Measurements from ENCODE around the gene CLDN19. TPM values are rescaled to one million over a fixed set of nuclear protein-coding genes. Genes with fewer than 3 reads are reported as not detected.

Gene CLDN19
- total and polyA plus RNA-seq, 9 of the 15 experiments (the other 6 are each of a cell fraction or from before 2014, with no cell fraction given): not detected

- Histone ChIP-seq H3K9me1 (ENCODE audit: control insufficient read depth, insufficient read depth, low read length) (no peaks in the 10 kb centered on the region), H3K4me2 (ENCODE audit: insufficient read depth, low read length) (peak overlapping the region; percentile 100), H3K4me3 (peak overlapping the region; percentile 76), H3K9ac (ENCODE audit: insufficient read depth in 1 of 2, low read depth in 2 of 2, low read length in 2 of 2) (peak overlapping the region in 1 of 2 experiments; percentile 69; a peak in 2 of 4 replicates), H4K20me1 (replicated peaks; ENCODE audit: control insufficient read depth, insufficient read depth, low read length) (peaks cover 15% of the 10 kb centered on the region), H3K36me3 (ENCODE audit: control insufficient read depth, insufficient read depth, low read length) (peaks cover 22% of the 10 kb centered on the region; the same call in 2 of the 3 replicates), H3K9me3 (replicated peaks; ENCODE audit: control insufficient read depth, insufficient read depth, low read depth, low read length) (no peaks in the 10 kb centered on the region), H3K4me1 (replicated peaks in 1 of 2; ENCODE audit: control insufficient read depth in 2 of 2, insufficient read depth in 2 of 2, low read length in 2 of 2) (peaks cover 12 to 24% of the 10 kb centered on the region in 2 experiments; a peak in 3 of 5 replicates), H3K27ac (ENCODE audit: extremely low read depth, low read depth, low read length) (peak overlapping the region; percentile 68; the same call in 1 of the 3 replicates), H3K79me2 (ENCODE audit: control insufficient read depth, insufficient read depth, low read length) (peaks cover 55% of the 10 kb centered on the region), H2AFZ (ENCODE audit: low read depth, low read length) (peak overlapping the region; percentile 93; the same call in 1 of the 2 replicates), H3K27me3 (ENCODE audit: control insufficient read depth in 2 of 2, insufficient read depth in 2 of 2, low read length in 2 of 2) (no peaks in the 10 kb centered on the region)
- BruUV-seq (replicated peaks): no TSS peak
- ChIA-PET POLR2A (interaction anchor here (1.0 to 3.5 kb wide), 11 partner anchors 12 to 437 kb away, joined by 3 to 20 read pairs (median 6); partner anchors contain the start of gene YBX1), CTCF (ENCODE audit: low intra/inter-chr PET ratio) (no interaction called here)
- no peak for ATAC-seq
- FAIRE-seq: no peak
- intact Hi-C loops (cut with micrococcal nuclease) (loop anchor here (5.0 kb wide), 3 partner anchors 62 to 83 kb away; partner anchors contain the start of genes YBX1 and ZNF691), in situ Hi-C loops (cut with MboI) (no loop called here)
- WGBS (ENCODE audit: insufficient coverage, low coverage, missing lambda C conversion rate): 13% methylated on average over 7 of the region's 7 CpGs
- DNase-seq (ENCODE audit: extremely low read depth in 1 of 4, low spot score in 3 of 4): no peak
- TF ChIP-seq ZNF695 (CRISPR knock-in tag; IDR thresholded peaks at IDR 0.05): no peak
- TF ChIP-seq E2F1 (CRISPR knock-in tag; IDR thresholded peaks at IDR 0.05): 0 out of 2 replicates have a peak, but pooled peaks have one; percentile 40
- no peak for TF ChIP-seq HDAC1 (IDR thresholded peaks at IDR 0.05)
Measured at GRCh38 chr1:42765269-42765668, 25.2 kb upstream of the CLDN19 start.

- Histone ChIP-seq H3K36me3 (ENCODE audit: control insufficient read depth, insufficient read depth, low read length) (peaks cover 39% of the 10 kb centered on the region), H2AFZ (ENCODE audit: low read depth, low read length) (no peak overlapping the region), H3K27me3 (ENCODE audit: control insufficient read depth in 2 of 2, insufficient read depth in 2 of 2, low read length in 2 of 2) (no peaks in the 10 kb centered on the region), H4K20me1 (replicated peaks; ENCODE audit: control insufficient read depth, insufficient read depth, low read length) (peaks cover 15% of the 10 kb centered on the region), H3K9ac (ENCODE audit: insufficient read depth in 1 of 2, low read depth in 2 of 2, low read length in 2 of 2) (no peak overlapping the region; a peak in 1 of 4 replicates), H3K27ac (ENCODE audit: extremely low read depth, low read depth, low read length) (no peak overlapping the region), H3K4me2 (ENCODE audit: insufficient read depth, low read length) (no peak overlapping the region), H3K79me2 (ENCODE audit: control insufficient read depth, insufficient read depth, low read length) (peaks cover 31% of the 10 kb centered on the region), H3K9me1 (ENCODE audit: control insufficient read depth, insufficient read depth, low read length) (no peaks in the 10 kb centered on the region), H3K9me3 (replicated peaks; ENCODE audit: control insufficient read depth, insufficient read depth, low read depth, low read length) (no peaks in the 10 kb centered on the region), H3K4me1 (replicated peaks in 1 of 2; ENCODE audit: control insufficient read depth in 2 of 2, insufficient read depth in 2 of 2, low read length in 2 of 2) (peaks cover 8 to 22% of the 10 kb centered on the region in 2 experiments; a peak in 3 of 5 replicates), H3K4me3 (no peak overlapping the region)
- FAIRE-seq (no peak), ATAC-seq (no peak), DNase-seq (ENCODE audit: extremely low read depth in 1 of 4, low spot score in 3 of 4) (no peak)
- WGBS (ENCODE audit: insufficient coverage, low coverage, missing lambda C conversion rate): 79% methylated on average over 5 of the region's 5 CpGs
- POLR2A ChIA-PET: interaction anchor here (0.6 to 1.3 kb wide), 3 partner anchors 10 to 80 kb away, joined by 3 to 4 read pairs (median 3); partner anchors contain the start of gene YBX1
- in situ Hi-C loops (cut with MboI): no loop called here
- TF ChIP-seq GATAD2A (IDR thresholded peaks at IDR 0.05) (no peak), TRIM24 (IDR thresholded peaks at IDR 0.05) (no peak), HDAC1 (IDR thresholded peaks at IDR 0.05) (no peak), CBX8 (IDR thresholded peaks at IDR 0.05; ENCODE audit: borderline replicate concordance, extremely low read depth, low read depth, low read length, poor library complexity, severe bottlenecking) (no peak), ZC3H4 (CRISPR knock-in tag; IDR thresholded peaks at IDR 0.05; ENCODE audit: borderline replicate concordance) (0 out of 2 replicates have a peak, but pooled peaks have one; percentile 27), TGIF2 (CRISPR knock-in tag; IDR thresholded peaks at IDR 0.05) (no peak)
- BruUV-seq (replicated peaks): no TSS peak
- CTCF ChIA-PET (ENCODE audit: low intra/inter-chr PET ratio): no interaction called here
- intact Hi-C loops (cut with micrococcal nuclease): no loop called here
Measured at GRCh38 chr1:42762269-42762668, 22.2 kb upstream of the CLDN19 start.
